DOHH2 (cell line): ENCODE results near the gene RBKS.

Experiments
- CTCF ChIP-seq: fragments of 200-600 bp; sonication (generic); IDR thresholded peaks from one replicate; pipeline ENCODE4 v1.5.1; 2014; ENCODE audit warnings: antibody characterized with exemption, mild to moderate bottlenecking, low read depth, low read length; ENCODE audit not compliant: poor library complexity, severe bottlenecking
- EZH2phosphoT487 ChIP-seq: fragments of 200-600 bp; sonication (generic); IDR thresholded peaks from 2 replicates; pipeline ENCODE4 v1.6.1; 2017; ENCODE audit warnings: borderline replicate concordance, mild to moderate bottlenecking, antibody characterized with exemption, low read length, moderate library complexity, mixed read lengths

DNA sequence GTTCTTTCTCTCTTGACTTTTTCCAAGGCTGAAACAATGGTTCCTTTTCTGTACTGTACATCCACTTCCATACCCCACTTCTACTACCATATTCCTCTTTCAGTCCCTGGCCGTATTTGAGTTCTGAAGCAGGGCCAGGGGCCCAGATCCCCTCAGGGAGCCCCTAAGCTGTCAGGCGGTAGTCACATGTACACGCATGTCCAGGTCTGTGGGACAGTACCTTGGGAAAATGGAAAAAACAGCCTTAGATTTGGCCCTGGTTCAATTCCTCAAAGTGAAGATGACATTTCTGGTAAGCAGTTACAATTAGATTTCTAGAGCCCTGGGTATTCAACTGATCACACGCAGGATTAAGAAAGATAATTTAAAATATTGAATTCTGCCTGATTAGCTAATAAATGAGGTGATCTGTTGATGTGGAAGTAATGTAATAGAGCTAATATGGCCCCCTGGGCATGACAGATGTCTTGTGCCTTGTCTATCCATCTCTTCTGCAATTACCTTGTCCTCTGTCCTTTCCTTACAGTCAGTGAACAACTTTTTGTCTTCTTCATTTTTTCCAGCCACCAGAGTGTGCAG, 74.2 kb downstream of the RBKS start:
- TF ChIP-seq CTCF: no peak
- TF ChIP-seq EZH2phosphoT487: no peak
